ENCODE results near the gene FAM131A.

The FAM131A gene

GRCh38 chr3:184362668-184363546, 25.5 kb downstream of the FAM131A start (continued):
- TF ChIP-seq PATZ1 (tag by site-specific recombination; IDR thresholded peaks at IDR 0.05) (peak; percentile 87), ZNF266 (tag by site-specific recombination; IDR thresholded peaks at IDR 0.05; ENCODE audit: low read depth) (no peak), ZSCAN30 (tag by site-specific recombination; IDR thresholded peaks at IDR 0.05) (peak; percentile 80), ZNF596 (tag by site-specific recombination; IDR thresholded peaks at IDR 0.05) (0 out of 2 replicates have a peak, but pooled peaks have one; percentile 14), HOXA7 (CRISPR knock-in tag; IDR thresholded peaks at IDR 0.05; ENCODE audit: borderline replicate concordance) (no peak), SCRT2 (tag by site-specific recombination; IDR thresholded peaks at IDR 0.05) (no peak), ZNF843 (tag by site-specific recombination; IDR thresholded peaks at IDR 0.05) (peak; percentile 9; the same call in 1 of the 2 replicates), ZNF398 (tag by site-specific recombination; IDR thresholded peaks at IDR 0.05) (peak; percentile 97), PRDM6 (tag by site-specific recombination; IDR thresholded peaks at IDR 0.05) (no peak), SETDB1 (IDR thresholded peaks at IDR 0.05; ENCODE audit: insufficient read length, low read length) (no peak), GLIS1 (tag by site-specific recombination; IDR thresholded peaks at IDR 0.05) (peak; percentile 43; the same call in 1 of the 2 replicates), ZNF341 (tag by site-specific recombination; IDR thresholded peaks at IDR 0.05; ENCODE audit: low read depth) (no peak), ZIC2 (tag by site-specific recombination; IDR thresholded peaks at IDR 0.05) (no peak), ZEB2 (tag by site-specific recombination; IDR thresholded peaks at IDR 0.05) (peak; percentile 68), ZNF335 (tag by site-specific recombination; conservative IDR thresholded peaks at IDR 0.05) (peak; percentile 80), MZF1 (tag by site-specific recombination; IDR thresholded peaks at IDR 0.05; ENCODE audit: borderline replicate concordance) (peak; percentile 0; the same call in 1 of the 2 replicates), IKZF3 (tag by site-specific recombination; IDR thresholded peaks at IDR 0.05) (peak; percentile 72), PRDM10 (tag by site-specific recombination; IDR thresholded peaks at IDR 0.05) (peak; percentile 84), ZNF621 (tag by site-specific recombination; IDR thresholded peaks at IDR 0.05) (no peak), KLF10 (tag by site-specific recombination; IDR thresholded peaks at IDR 0.05) (peak; percentile 52), ZNF362 (tag by site-specific recombination; IDR thresholded peaks at IDR 0.05) (no peak), REST (tag by site-specific recombination; IDR thresholded peaks at IDR 0.05) (peak; percentile 25; the same call in 1 of the 2 replicates), GFI1B (tag by site-specific recombination; IDR thresholded peaks at IDR 0.05) (no peak)
